ENCODE measurements around the gene MAST4.
"Not testable (repeated sequence)": the region's sequence is repeated elsewhere in the genome, so short reads cannot be mapped to it uniquely, and the experiment has no call there.

The MAST4 gene

DNA sequence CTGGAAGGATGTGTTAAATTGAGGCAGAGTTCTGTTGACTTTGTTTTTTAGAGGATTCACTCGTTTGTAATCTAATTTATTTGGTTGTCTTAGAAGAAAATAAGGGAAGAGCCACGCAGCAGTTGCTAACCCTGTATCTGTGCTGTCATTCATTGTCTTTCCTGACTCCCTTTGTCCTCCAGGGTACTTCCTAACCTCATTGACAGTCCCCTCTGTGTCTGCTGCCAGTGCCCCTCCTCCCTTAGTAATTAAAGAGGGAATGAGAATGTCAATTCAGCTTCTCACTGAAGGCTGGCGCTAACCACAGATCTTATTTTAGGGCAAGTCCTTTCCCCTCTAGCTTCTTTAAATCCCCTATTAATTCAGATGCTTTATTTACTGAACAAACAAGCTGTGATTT is 84.0 kb downstream of the MAST4 start:
- H3K36me3 ChIP-seq (ENCODE audit: control insufficient read depth in 5 of 5, insufficient read depth in 5 of 5, low read length in 5 of 5): no peaks in the 10 kb centered on the region
- H3K27ac ChIP-seq (ENCODE audit: low read depth, low read length): no peak overlapping the region
- H3K4me1 ChIP-seq (ENCODE audit: control insufficient read depth in 5 of 5, insufficient read depth in 5 of 5, low read length in 5 of 5): peaks cover 0 to 19% (median 7%) of the 10 kb centered on the region in 5 donors
- no peaks in the 10 kb centered on the region for H3K9me3 ChIP-seq (ENCODE audit: control insufficient read depth in 5 of 5, low read length in 5 of 5)
- H3K9ac ChIP-seq (ENCODE audit: low read length in 5 of 5): no peak overlapping the region
- no peaks in the 10 kb centered on the region for H3K27me3 ChIP-seq (ENCODE audit: control insufficient read depth in 5 of 5, insufficient read depth in 4 of 5, low read length in 5 of 5)
- no peak overlapping the region for H3K4me3 ChIP-seq (ENCODE audit: low read depth in 1 of 5, low read length in 5 of 5)

DNA sequence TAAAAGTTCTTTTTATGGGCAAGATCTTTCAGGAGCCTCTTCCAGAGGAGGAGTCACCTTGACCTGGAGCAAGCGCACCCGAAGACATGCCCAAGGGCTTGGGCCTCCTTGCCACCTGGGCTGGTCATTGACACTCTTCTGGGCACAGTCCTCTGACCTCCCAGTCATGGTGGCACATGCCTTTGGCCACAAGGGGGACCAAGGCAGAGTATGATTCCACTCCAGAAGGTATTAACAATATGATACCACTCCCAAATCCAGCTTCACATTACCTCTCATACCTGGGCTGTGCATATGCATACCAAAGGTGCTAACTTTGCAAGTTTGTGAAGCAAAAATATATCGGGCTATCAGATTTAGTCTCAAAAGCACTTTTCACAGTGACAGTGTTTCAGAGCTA is 84.6 kb downstream of the MAST4 start:
- Histone ChIP-seq H3K4me3 (ENCODE audit: low read depth in 1 of 5, low read length in 5 of 5) (no peak overlapping the region), H3K9ac (ENCODE audit: low read length in 5 of 5) (no peak overlapping the region), H3K36me3 (ENCODE audit: control insufficient read depth in 5 of 5, insufficient read depth in 5 of 5, low read length in 5 of 5) (no peaks in the 10 kb centered on the region), H3K9me3 (ENCODE audit: control insufficient read depth in 5 of 5, low read length in 5 of 5) (no peaks in the 10 kb centered on the region), H3K4me1 (ENCODE audit: control insufficient read depth in 5 of 5, insufficient read depth in 5 of 5, low read length in 5 of 5) (peaks cover 0 to 18% (median 7%) of the 10 kb centered on the region in 5 donors), H3K27ac (ENCODE audit: low read depth, low read length) (no peak overlapping the region), H3K27me3 (ENCODE audit: control insufficient read depth in 5 of 5, insufficient read depth in 4 of 5, low read length in 5 of 5) (no peaks in the 10 kb centered on the region)

DNA sequence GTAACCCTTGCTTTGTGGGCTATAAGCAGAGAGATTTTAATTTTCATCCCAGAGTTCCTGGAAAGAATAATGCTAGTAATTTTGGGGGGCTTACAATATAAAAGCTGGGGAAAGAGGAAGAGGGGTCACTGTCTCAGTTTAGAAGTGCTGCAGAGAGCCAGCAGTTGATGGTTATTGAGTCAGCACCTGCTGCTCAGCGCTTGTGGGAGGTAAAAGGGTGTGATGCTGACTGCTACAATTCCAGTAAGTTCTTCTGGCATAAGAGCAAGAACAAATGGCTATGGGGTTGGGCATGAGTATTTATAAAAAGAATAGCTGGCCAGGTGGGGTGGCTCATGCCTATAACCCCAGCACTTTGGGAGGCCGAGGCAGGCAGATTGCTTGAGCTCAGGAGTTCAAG is 88.5 kb downstream of the MAST4 start:
- Histone ChIP-seq H3K36me3 (ENCODE audit: control insufficient read depth in 5 of 5, insufficient read depth in 5 of 5, low read length in 5 of 5) (no peaks in the 10 kb centered on the region), H3K4me1 (ENCODE audit: control insufficient read depth in 5 of 5, insufficient read depth in 5 of 5, low read length in 5 of 5) (peaks cover 0 to 18% (median 7%) of the 10 kb centered on the region in 5 donors), H3K27ac (ENCODE audit: low read depth, low read length) (no peak overlapping the region), H3K9me3 (ENCODE audit: control insufficient read depth in 5 of 5, low read length in 5 of 5) (no peaks in the 10 kb centered on the region), H3K9ac (ENCODE audit: low read length in 5 of 5) (no peak overlapping the region), H3K4me3 (ENCODE audit: low read depth in 1 of 5, low read length in 5 of 5) (no peak overlapping the region), H3K27me3 (ENCODE audit: control insufficient read depth in 5 of 5, insufficient read depth in 4 of 5, low read length in 5 of 5) (no peaks in the 10 kb centered on the region)

DNA sequence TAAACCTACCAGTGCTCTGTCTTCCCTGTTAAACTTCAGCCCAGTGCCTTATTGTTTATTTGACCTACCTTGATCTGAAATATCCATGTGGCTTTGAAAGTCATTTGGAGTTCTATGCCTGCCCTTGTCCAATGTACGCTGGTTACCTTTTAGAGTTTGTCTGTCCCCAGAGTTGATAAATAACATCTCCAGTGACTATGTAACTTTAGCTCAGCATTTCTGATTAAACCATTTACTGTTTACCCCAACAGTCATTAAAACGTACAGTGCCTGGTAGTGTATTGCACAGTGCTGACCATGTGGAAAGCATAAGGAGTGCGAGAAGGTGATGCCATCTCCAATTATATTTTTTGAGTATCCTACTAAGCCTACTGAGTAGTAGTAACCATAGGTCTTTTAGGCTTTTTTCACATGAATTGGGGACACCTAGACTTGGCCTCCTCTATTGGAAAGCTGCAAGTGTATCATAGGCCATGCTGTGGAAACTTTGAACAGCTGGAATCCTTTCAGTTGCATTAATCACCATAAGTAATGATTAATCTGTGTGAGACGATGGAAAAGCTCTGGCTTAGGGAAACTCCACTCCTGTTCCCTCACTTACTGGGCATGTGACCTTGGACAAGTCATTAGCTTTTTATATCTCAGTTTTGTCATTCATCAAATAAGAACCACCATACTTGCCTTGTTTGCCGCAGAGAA is 93.5 kb downstream of the MAST4 start:
- Histone ChIP-seq H3K27me3 (ENCODE audit: control insufficient read depth in 5 of 5, insufficient read depth in 4 of 5, low read length in 5 of 5) (no peaks in the 10 kb centered on the region), H3K9ac (ENCODE audit: low read length in 5 of 5) (no peak overlapping the region), H3K4me1 (ENCODE audit: control insufficient read depth in 5 of 5, insufficient read depth in 5 of 5, low read length in 5 of 5) (peaks cover 0 to 16% (median 0%) of the 10 kb centered on the region in 5 donors), H3K9me3 (ENCODE audit: control insufficient read depth in 5 of 5, low read length in 5 of 5) (no peaks in the 10 kb centered on the region), H3K27ac (ENCODE audit: low read depth, low read length) (no peak overlapping the region), H3K36me3 (ENCODE audit: control insufficient read depth in 5 of 5, insufficient read depth in 5 of 5, low read length in 5 of 5) (no peaks in the 10 kb centered on the region), H3K4me3 (ENCODE audit: low read depth in 1 of 5, low read length in 5 of 5) (no peak overlapping the region)

DNA sequence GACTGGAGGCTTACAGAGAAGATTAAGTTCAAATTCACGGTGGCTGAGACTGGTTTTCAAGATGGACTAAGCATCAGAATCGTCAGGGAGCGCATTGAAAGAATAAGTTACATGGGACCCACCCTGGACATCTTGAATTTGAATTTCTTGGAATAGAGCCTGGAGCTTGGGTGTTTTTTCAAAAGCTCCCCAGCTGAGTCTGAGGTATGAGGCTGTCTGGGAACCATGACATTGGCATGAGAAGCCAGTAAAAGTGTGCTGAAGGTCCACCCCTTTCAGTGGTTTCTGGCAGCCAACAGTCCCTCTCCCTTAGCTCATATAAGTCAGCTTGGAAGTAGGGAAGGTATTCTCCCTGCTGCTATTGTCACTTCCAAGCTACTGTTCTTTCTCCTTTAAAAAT is 97.8 kb downstream of the MAST4 start:
- no peak overlapping the region for H3K4me3 ChIP-seq (ENCODE audit: low read depth in 1 of 5, low read length in 5 of 5)
- no peak overlapping the region for H3K9ac ChIP-seq (ENCODE audit: low read length in 5 of 5)
- no peak overlapping the region for H3K27ac ChIP-seq (ENCODE audit: low read depth, low read length)
- H3K27me3 ChIP-seq (ENCODE audit: control insufficient read depth in 5 of 5, insufficient read depth in 4 of 5, low read length in 5 of 5): no peaks in the 10 kb centered on the region
- peaks cover 0 to 15% (median 0%) of the 10 kb centered on the region in 5 donors for H3K4me1 ChIP-seq (ENCODE audit: control insufficient read depth in 5 of 5, insufficient read depth in 5 of 5, low read length in 5 of 5)
- no peaks in the 10 kb centered on the region for H3K36me3 ChIP-seq (ENCODE audit: control insufficient read depth in 5 of 5, insufficient read depth in 5 of 5, low read length in 5 of 5)
- H3K9me3 ChIP-seq (ENCODE audit: control insufficient read depth in 5 of 5, low read length in 5 of 5): no peaks in the 10 kb centered on the region

DNA sequence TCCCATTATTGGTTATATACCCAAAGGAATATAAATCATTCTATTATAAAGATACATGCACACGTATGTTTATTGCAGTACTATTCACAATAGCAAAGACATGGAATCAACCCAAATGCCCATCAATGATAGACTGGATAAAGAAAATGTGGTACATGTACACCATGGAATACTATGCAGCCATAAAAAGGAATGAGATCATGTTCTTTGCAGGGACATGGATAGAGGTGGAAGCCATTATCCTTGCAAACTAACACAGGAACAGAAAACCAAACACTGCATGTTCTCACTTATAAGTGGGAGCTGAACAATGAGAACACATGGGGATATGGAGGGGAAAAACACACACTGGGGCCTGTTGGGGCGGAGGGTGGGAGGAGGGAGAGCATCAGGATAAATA is 99.6 kb downstream of the MAST4 start:
- H3K27ac ChIP-seq (ENCODE audit: low read depth, low read length); H3K4me3 ChIP-seq (ENCODE audit: low read depth in 1 of 5, low read length in 5 of 5); H3K9me3 ChIP-seq (ENCODE audit: control insufficient read depth in 5 of 5, low read length in 5 of 5); H3K36me3 ChIP-seq (ENCODE audit: control insufficient read depth in 5 of 5, insufficient read depth in 5 of 5, low read length in 5 of 5); H3K27me3 ChIP-seq (ENCODE audit: control insufficient read depth in 5 of 5, insufficient read depth in 4 of 5, low read length in 5 of 5); H3K9ac ChIP-seq (ENCODE audit: low read length in 5 of 5); H3K4me1 ChIP-seq (ENCODE audit: control insufficient read depth in 5 of 5, insufficient read depth in 5 of 5, low read length in 5 of 5): not testable (repeated sequence)

DNA sequence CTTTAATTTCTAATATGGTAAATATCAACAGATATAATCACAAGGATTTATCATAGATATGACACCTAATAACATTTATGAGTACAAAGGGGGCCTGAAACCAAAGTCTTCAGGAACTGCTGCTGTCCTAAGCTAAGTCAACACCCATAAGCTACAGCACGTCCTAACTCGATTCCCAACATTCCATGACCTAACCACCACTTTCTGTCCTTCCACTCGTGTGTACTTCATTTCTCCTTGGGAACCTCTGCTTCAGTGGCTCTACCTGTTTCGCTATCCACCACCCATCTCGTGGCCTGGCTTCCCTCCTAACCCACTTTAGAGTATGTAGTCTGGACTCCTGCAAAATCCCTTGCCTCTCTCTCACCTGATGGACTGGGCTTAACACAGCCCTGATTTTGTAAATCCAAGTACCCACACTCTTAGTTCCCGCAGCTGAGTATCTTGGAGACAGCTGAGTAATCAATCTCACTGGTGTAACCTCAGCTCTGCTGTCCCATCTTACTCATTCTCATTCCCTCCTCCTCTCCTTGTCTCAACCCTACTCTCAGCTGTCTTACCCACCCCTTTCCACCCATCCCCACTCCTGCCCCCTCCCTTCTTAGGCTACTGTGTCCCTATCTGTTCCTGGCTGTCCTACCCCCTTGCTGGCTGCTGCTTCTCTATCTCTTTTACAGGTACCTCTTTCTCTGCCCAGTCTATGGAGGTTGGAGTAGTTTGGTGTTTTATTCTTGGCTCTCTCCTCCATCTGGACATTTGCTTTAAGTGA is 101.8 kb downstream of the MAST4 start:
- Histone ChIP-seq H3K36me3 (ENCODE audit: control insufficient read depth in 5 of 5, insufficient read depth in 5 of 5, low read length in 5 of 5) (no peaks in the 10 kb centered on the region), H3K27ac (ENCODE audit: low read depth, low read length) (no peak overlapping the region), H3K4me1 (ENCODE audit: control insufficient read depth in 5 of 5, insufficient read depth in 5 of 5, low read length in 5 of 5) (peaks cover 0 to 9% (median 0%) of the 10 kb centered on the region in 5 donors), H3K4me3 (ENCODE audit: low read depth in 1 of 5, low read length in 5 of 5) (no peak overlapping the region), H3K9me3 (ENCODE audit: control insufficient read depth in 5 of 5, low read length in 5 of 5) (no peaks in the 10 kb centered on the region), H3K27me3 (ENCODE audit: control insufficient read depth in 5 of 5, insufficient read depth in 4 of 5, low read length in 5 of 5) (no peaks in the 10 kb centered on the region), H3K9ac (ENCODE audit: low read length in 5 of 5) (no peak overlapping the region)

DNA sequence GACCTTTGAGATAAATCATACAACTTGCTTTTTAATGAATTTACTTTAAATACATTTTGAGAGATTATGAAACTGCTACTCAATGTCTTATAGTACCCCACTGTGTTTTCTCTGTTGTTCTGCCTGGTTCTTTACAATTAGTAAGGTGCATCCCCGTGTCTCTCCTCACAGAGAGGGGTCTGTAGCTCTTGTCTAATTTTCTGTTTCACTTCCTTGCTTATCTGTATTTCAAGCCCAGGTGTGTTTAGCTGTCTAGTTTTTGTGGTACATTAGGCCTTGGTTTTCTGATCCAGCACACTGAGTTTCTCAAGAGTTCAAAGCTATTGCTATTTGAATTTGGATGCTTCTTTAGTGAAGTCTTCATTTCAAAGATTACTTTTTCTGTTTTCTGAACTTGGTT is 105.1 kb downstream of the MAST4 start:
- no peak overlapping the region for H3K4me3 ChIP-seq (ENCODE audit: low read depth in 1 of 5, low read length in 5 of 5)
- no peak overlapping the region for H3K27ac ChIP-seq (ENCODE audit: low read depth, low read length)
- no peaks in the 10 kb centered on the region for H3K27me3 ChIP-seq (ENCODE audit: control insufficient read depth in 5 of 5, insufficient read depth in 4 of 5, low read length in 5 of 5)
- H3K9me3 ChIP-seq (ENCODE audit: control insufficient read depth in 5 of 5, low read length in 5 of 5): no peaks in the 10 kb centered on the region
- peaks cover 3 to 9% (median 6%) of the 10 kb centered on the region in 5 donors for H3K4me1 ChIP-seq (ENCODE audit: control insufficient read depth in 5 of 5, insufficient read depth in 5 of 5, low read length in 5 of 5)
- H3K9ac ChIP-seq (ENCODE audit: low read length in 5 of 5): no peak overlapping the region
- no peaks in the 10 kb centered on the region for H3K36me3 ChIP-seq (ENCODE audit: control insufficient read depth in 5 of 5, insufficient read depth in 5 of 5, low read length in 5 of 5)

DNA sequence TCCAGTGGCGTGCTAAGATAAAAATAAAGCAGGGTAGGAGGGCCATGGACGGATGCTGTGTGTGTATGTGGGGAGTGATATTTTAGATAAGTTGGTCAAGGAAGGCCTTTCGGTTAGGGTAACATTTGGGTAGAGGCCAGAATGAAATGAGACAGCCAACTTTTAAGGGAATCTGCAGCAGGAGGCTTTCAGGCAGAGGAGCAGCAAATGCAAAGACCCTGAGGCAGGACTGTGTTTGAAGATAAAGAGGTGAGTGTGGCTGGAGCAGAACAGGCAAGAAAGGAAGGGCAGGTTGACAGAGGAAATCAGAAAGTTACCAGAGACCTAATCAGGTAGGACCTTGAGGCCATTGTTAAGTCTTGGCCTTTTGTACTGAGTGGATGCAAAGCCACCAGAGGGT is 106.2 kb downstream of the MAST4 start:
- H3K4me1 ChIP-seq (ENCODE audit: control insufficient read depth in 5 of 5, insufficient read depth in 5 of 5, low read length in 5 of 5): peaks cover 3 to 9% (median 6%) of the 10 kb centered on the region in 5 donors
- no peak overlapping the region for H3K4me3 ChIP-seq (ENCODE audit: low read depth in 1 of 5, low read length in 5 of 5)
- H3K9ac ChIP-seq (ENCODE audit: low read length in 5 of 5): no peak overlapping the region
- H3K27ac ChIP-seq (ENCODE audit: low read depth, low read length): no peak overlapping the region
- H3K27me3 ChIP-seq (ENCODE audit: control insufficient read depth in 5 of 5, insufficient read depth in 4 of 5, low read length in 5 of 5): no peaks in the 10 kb centered on the region
- H3K9me3 ChIP-seq (ENCODE audit: control insufficient read depth in 5 of 5, low read length in 5 of 5): no peaks in the 10 kb centered on the region
- H3K36me3 ChIP-seq (ENCODE audit: control insufficient read depth in 5 of 5, insufficient read depth in 5 of 5, low read length in 5 of 5): no peaks in the 10 kb centered on the region

DNA sequence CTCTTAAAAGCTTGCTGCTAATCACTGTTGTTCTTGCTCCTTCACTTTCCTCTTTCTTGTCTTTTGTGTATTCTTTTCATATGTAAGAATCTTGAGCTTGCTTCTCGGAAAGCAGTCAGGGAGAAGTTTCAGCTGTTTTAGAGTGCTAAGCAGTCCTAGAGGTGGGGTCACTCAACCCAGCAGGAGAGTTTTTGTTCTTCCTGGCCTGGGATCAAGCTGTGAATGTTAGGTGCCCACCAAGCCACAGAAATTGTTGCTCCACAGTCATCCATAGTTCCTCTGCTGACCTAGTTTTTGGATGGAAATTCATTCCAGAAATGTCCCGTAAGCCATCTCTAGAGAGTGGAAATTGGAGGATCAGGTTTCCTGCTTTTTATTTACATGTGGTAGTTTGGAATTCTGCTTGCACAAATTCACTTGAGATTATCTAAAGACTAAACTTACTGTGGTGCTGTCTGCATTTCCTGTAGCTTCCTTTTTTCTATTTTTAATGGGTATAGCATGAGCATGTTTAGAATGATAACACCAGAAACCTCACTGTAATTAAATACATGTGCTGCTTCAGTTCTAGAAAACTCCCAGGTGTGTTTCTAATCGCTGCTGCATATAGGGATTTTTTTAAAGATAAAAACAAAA is 108.7 kb downstream of the MAST4 start:
- peaks cover 3 to 9% (median 6%) of the 10 kb centered on the region in 5 donors for H3K4me1 ChIP-seq (ENCODE audit: control insufficient read depth in 5 of 5, insufficient read depth in 5 of 5, low read length in 5 of 5)
- no peaks in the 10 kb centered on the region for H3K36me3 ChIP-seq (ENCODE audit: control insufficient read depth in 5 of 5, insufficient read depth in 5 of 5, low read length in 5 of 5)

More for the DNA sequence above, 108.7 kb downstream of the MAST4 start:
- Histone ChIP-seq H3K4me3 (ENCODE audit: low read depth in 1 of 5, low read length in 5 of 5) (no peak overlapping the region), H3K27me3 (ENCODE audit: control insufficient read depth in 5 of 5, insufficient read depth in 4 of 5, low read length in 5 of 5) (no peaks in the 10 kb centered on the region), H3K27ac (ENCODE audit: low read depth, low read length) (no peak overlapping the region), H3K9me3 (ENCODE audit: control insufficient read depth in 5 of 5, low read length in 5 of 5) (no peaks in the 10 kb centered on the region), H3K9ac (ENCODE audit: low read length in 5 of 5) (no peak overlapping the region)
